Osteoblast (primary cell): ENCODE data around the gene NRP2. TPM values are rescaled to one million over a fixed set of nuclear protein-coding genes. Genes with fewer than 3 reads are reported as not detected.

Source experiments
- DNase-seq: peaks from one replicate; pipeline ENCODE4 v3.0.0; 2011; ENCODE audit warnings: low spot score, mixed read lengths; ENCODE audit not compliant: insufficient read length; ENCODE audit errors: missing footprints
- H2AFZ ChIP-seq: 2 replicates; pipeline ENCODE4 v1.6.0; 2011; ENCODE audit warnings: mild to moderate bottlenecking, low read length
- H3K27ac ChIP-seq: 2 replicates; pipeline ENCODE4 v1.5.1; 2011; ENCODE audit warnings: mild to moderate bottlenecking, low read depth, low read length, moderate library complexity
- H3K27me3 ChIP-seq: 2 replicates; pipeline ENCODE4 v1.6.0; 2012; ENCODE audit warnings: mild to moderate bottlenecking, control low read depth, inconsistent platforms, low read length, moderate library complexity; ENCODE audit not compliant: insufficient read depth
- H3K36me3 ChIP-seq: 2 replicates; pipeline ENCODE4 v1.5.1; 2011; ENCODE audit warnings: mild to moderate bottlenecking, low read length, control low read depth, moderate library complexity; ENCODE audit not compliant: insufficient read depth
- H3K4me1 ChIP-seq: 2 replicates; pipeline ENCODE4 v1.5.1; 2011; ENCODE audit warnings: mild to moderate bottlenecking, low read length, control low read depth, moderate library complexity; ENCODE audit not compliant: insufficient read depth
- H3K4me2 ChIP-seq: 2 replicates; pipeline ENCODE4 v1.6.0; 2011; ENCODE audit warnings: mild to moderate bottlenecking, low read length; ENCODE audit not compliant: insufficient read depth
- H3K4me3 ChIP-seq: fragments of 200-600 bp; sonication (generic); 3 replicates; pipeline ENCODE4 v1.5.1; 2012; ENCODE audit warnings: mild to moderate bottlenecking, low read length, inconsistent platforms; ENCODE audit not compliant: insufficient read depth
- H3K79me2 ChIP-seq: 2 replicates; pipeline ENCODE4 v1.6.0; 2012; ENCODE audit warnings: mild to moderate bottlenecking, low read length, control low read depth, inconsistent platforms; ENCODE audit not compliant: insufficient read depth
- H3K9me3 ChIP-seq: 2 replicates; pipeline ENCODE4 v1.5.1; 2011; ENCODE audit warnings: low read depth, low read length, control low read depth
- H4K20me1 ChIP-seq: 2 replicates; pipeline ENCODE4 v1.6.0; 2012; ENCODE audit warnings: mild to moderate bottlenecking, low read length, control low read depth; ENCODE audit not compliant: insufficient read depth
- total RNA-seq: library from RNA; depleted of rRNA; stranded (reverse); fragments of >200 nt; gene quantifications from 2 replicates; pipeline ENCODE4 v1.2.3, GENCODE V29; 2012
- TF ChIP-seq, protein P1 (sequence below): IDR thresholded peaks from 2 replicates; pipeline ENCODE4 v1.5.1; 2011; ENCODE audit warnings: mild to moderate bottlenecking, low read depth, low read length, moderate library complexity; ENCODE audit errors: extremely low read depth

NRP2 gene
- total RNA-seq, 1 donor = 183 TPM

DNA sequence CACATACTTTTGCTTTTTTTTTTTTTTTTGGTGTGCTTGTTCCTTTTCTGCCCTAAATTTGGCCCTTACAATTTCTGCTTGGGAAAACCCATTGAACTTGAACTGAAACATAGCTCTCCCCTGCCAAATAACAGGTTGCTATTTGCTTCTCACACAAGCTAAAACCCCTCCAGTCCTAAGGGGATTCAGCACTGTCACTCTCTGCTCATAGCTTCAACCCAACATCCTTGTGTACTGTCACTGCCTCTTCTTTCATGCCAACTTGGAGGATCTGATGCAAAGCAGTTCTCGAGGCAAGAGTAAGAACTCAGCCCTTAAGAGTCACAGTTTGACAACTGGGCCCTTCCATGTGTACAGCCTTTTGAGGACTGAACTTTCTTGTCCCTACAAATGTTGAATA, 30.6 kb upstream of the NRP2 start:
- H3K79me2 ChIP-seq = no peaks in the 10 kb centered on the region
- no peaks in the 10 kb centered on the region for H3K36me3 ChIP-seq
- H2AFZ ChIP-seq = no peak overlapping the region
- no peak overlapping the region for H3K27ac ChIP-seq
- no peaks in the 10 kb centered on the region for H3K9me3 ChIP-seq
- no peak for DNase-seq
- H3K27me3 ChIP-seq = no peaks in the 10 kb centered on the region
- H3K4me3 ChIP-seq = no peak overlapping the region
- TF ChIP-seq, protein P1, sequence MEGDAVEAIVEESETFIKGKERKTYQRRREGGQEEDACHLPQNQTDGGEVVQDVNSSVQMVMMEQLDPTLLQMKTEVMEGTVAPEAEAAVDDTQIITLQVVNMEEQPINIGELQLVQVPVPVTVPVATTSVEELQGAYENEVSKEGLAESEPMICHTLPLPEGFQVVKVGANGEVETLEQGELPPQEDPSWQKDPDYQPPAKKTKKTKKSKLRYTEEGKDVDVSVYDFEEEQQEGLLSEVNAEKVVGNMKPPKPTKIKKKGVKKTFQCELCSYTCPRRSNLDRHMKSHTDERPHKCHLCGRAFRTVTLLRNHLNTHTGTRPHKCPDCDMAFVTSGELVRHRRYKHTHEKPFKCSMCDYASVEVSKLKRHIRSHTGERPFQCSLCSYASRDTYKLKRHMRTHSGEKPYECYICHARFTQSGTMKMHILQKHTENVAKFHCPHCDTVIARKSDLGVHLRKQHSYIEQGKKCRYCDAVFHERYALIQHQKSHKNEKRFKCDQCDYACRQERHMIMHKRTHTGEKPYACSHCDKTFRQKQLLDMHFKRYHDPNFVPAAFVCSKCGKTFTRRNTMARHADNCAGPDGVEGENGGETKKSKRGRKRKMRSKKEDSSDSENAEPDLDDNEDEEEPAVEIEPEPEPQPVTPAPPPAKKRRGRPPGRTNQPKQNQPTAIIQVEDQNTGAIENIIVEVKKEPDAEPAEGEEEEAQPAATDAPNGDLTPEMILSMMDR = no peak
- H3K4me1 ChIP-seq = peaks cover 15% of the 10 kb centered on the region
- no peaks in the 10 kb centered on the region for H4K20me1 ChIP-seq
- no peak overlapping the region for H3K4me2 ChIP-seq

DNA sequence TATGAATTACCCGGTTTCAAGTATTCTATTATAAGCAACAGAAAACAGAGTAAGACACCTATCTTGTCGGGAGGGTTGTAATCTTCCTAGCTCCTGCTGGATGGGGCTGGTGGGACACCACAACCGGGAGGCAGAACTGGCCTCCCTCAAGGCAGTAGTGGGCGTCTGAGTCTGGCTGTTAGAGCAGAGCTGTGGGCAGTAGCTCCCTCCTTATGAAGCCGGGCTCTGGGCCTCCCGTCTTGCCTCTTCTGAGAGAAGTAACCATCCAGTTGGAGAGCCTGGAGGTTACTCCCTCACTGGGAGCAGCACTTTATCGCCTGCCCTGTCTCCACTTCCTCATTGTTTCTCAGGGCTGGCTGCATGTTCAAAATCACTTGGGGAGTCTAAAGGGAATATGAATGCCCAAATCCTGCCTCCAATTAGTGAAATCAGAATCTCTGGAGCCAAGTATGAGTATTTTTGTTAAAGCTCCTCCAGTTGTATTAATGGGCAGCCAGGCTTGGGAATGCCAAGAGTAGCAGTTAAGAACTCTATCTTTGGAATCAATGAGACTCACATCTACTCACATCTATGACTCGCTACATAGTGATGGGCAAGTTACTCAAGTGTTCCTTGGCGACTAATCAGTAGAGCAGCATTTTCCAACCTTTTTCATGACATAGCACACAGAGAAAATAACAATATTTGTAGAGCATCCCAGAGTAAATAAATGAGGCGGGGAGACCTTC, 27.3 kb upstream of the NRP2 start:
- Histone ChIP-seq H2AFZ (peak overlapping the region; percentile 20), H3K4me3 (no peak overlapping the region), H3K79me2 (no peaks in the 10 kb centered on the region), H3K27me3 (no peaks in the 10 kb centered on the region), H3K4me2 (no peak overlapping the region), H4K20me1 (no peaks in the 10 kb centered on the region), H3K4me1 (peaks cover 35% of the 10 kb centered on the region), H3K36me3 (no peaks in the 10 kb centered on the region), H3K9me3 (no peaks in the 10 kb centered on the region), H3K27ac (peak overlapping the region; percentile 11)
- TF ChIP-seq, protein P1 = no peak
- DNase-seq = peak; percentile 91

DNA sequence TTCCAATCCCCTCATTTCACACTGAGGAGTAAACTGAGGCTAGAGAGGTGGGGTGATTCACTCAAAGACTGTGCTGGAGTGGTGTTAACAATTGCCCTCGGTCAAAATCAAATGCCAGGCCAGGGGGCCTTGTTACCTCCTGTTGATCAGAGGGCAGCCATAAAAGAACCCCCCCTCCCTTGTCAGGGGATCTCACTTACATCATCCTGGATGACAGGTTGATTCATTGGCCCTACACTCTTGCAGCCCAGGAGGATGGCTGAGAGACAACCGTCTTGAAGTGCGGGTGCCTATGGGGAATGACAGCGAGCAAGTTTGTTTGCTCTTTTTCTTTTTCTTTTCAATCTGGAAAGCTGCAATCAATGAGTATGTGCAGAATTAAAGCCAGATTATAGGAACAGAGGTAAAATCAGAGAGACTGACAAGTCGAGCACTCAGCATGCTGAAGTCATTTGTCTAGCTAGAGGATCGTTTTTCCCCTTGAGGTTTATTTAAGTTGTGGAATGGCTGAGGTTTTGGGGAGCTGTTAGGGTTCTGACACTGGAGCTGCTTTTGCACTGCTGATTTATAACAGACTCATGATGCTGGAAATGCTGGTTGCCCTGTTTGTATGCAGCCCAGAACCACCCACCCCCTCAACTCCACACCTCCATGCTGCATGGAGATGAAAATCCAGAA, 26.4 kb upstream of the NRP2 start:
- no peak overlapping the region for H3K4me3 ChIP-seq

DNA sequence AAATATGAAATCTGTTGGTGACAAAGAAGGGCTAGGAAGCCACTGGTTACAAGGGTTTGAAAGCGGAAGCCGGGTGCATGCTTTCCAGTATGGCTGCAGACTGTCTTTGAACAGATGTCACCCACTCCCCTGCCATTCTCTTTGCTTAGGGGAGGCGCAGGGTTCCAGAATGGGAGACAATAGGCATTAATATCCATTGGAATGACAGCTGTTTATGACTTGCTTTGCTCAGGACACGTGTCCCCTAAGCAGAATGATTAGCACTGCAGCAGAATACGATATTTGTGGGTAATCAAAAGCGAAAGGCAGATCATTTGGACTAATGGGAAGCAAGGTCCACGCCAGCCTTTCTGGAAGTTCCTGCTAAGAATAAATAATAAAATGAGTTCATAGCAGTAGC, 25.8 kb upstream of the NRP2 start:
- Histone ChIP-seq H2AFZ (no peak overlapping the region), H3K79me2 (no peaks in the 10 kb centered on the region), H3K9me3 (no peaks in the 10 kb centered on the region), H3K4me2 (no peak overlapping the region), H3K27ac (no peak overlapping the region), H3K36me3 (no peaks in the 10 kb centered on the region), H3K4me1 (peaks cover 44% of the 10 kb centered on the region), H3K4me3 (no peak overlapping the region), H3K27me3 (no peaks in the 10 kb centered on the region), H4K20me1 (no peaks in the 10 kb centered on the region)
- DNase-seq = no peak
- TF ChIP-seq, protein P1 = no peak

More for the DNA sequence above, 26.4 kb upstream of the NRP2 start:
- peaks cover 40% of the 10 kb centered on the region for H3K4me1 ChIP-seq
- no peak for DNase-seq
- H3K79me2 ChIP-seq = no peaks in the 10 kb centered on the region
- no peaks in the 10 kb centered on the region for H3K9me3 ChIP-seq
- H3K27ac ChIP-seq = no peak overlapping the region
- TF ChIP-seq, protein P1 = no peak
- no peak overlapping the region for H2AFZ ChIP-seq
- no peaks in the 10 kb centered on the region for H3K27me3 ChIP-seq
- H4K20me1 ChIP-seq = no peaks in the 10 kb centered on the region
- H3K36me3 ChIP-seq = no peaks in the 10 kb centered on the region
- no peak overlapping the region for H3K4me2 ChIP-seq
